Measurements from ENCODE around the gene MCTP1.

GRCh38 chr5:94968507-94969095 lies 316.3 kb downstream of the MCTP1 start:
- TF ChIP-seq, protein P1, sequence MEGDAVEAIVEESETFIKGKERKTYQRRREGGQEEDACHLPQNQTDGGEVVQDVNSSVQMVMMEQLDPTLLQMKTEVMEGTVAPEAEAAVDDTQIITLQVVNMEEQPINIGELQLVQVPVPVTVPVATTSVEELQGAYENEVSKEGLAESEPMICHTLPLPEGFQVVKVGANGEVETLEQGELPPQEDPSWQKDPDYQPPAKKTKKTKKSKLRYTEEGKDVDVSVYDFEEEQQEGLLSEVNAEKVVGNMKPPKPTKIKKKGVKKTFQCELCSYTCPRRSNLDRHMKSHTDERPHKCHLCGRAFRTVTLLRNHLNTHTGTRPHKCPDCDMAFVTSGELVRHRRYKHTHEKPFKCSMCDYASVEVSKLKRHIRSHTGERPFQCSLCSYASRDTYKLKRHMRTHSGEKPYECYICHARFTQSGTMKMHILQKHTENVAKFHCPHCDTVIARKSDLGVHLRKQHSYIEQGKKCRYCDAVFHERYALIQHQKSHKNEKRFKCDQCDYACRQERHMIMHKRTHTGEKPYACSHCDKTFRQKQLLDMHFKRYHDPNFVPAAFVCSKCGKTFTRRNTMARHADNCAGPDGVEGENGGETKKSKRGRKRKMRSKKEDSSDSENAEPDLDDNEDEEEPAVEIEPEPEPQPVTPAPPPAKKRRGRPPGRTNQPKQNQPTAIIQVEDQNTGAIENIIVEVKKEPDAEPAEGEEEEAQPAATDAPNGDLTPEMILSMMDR (IDR thresholded peaks at IDR 0.05), result peak; percentile 49 to 64 (median 59)
- TF ChIP-seq EP300 (IDR thresholded peaks at IDR 0.05; ENCODE audit: low read depth) (no peak), POLR2A (IDR thresholded peaks at IDR 0.05) (no peak), POLR2AphosphoS5 (IDR thresholded peaks at IDR 0.05) (no peak)

Data from transverse colon (tissue), 4 donors.